Caco-2 (cell line): ENCODE measurements around the gene MSLN. TPM values are rescaled to one million over a fixed set of nuclear protein-coding genes. Genes with fewer than 3 reads are reported as not detected.

Experiments used
- BruUV-seq: library from RNA; stranded (reverse); fragments of 400-500 nt; replicated peaks from 2 replicates; lab custom pipeline; 2021; lab: Mats Ljungman, UMichigan
- CTCF ChIA-PET: fragments of 300-600 bp; sonication (Branson Sonifier 250); formaldehyde crosslinking; loops from one replicate; lab custom pipeline; 2022; ENCODE audit warnings: antibody characterized with exemption; lab: Charles Lee
- POLR2A ChIA-PET: fragments of 300-600 bp; sonication (Branson Sonifier 250); formaldehyde crosslinking; loops from one replicate; lab custom pipeline; 2022; ENCODE audit warnings: antibody characterized with exemption; lab: Charles Lee
- DNase-seq, 2 experiments: peaks; one replicate each; pipeline versions ENCODE4 v3.0.0 to v3.0.0-alpha.2; 2020 to 2022
- H3K27me3 ChIP-seq: replicated peaks from 2 replicates; pipeline ENCODE4 v1.6.0; 2011; ENCODE audit warnings: low read length; ENCODE audit not compliant: control insufficient read depth, insufficient read depth
- H3K36me3 ChIP-seq: 2 replicates; pipeline ENCODE4 v1.5.1; 2011; ENCODE audit warnings: low read length; ENCODE audit not compliant: control insufficient read depth, insufficient read depth
- H3K4me1 ChIP-seq: fragments of 250-450 bp; sonication (Bioruptor Pico); 2 replicates; pipeline ENCODE4 v1.5.1; 2020; ENCODE audit warnings: mild to moderate bottlenecking
- H3K4me3 ChIP-seq: 2 replicates; pipeline ENCODE4 v1.5.1; 2011; ENCODE audit warnings: low read depth, mild to moderate bottlenecking, control low read depth, low read length
- H3K9me3 ChIP-seq: fragments of 250-450 bp; sonication (Bioruptor Pico); 2 replicates; pipeline ENCODE4 v1.5.1; 2020; ENCODE audit warnings: mild to moderate bottlenecking, moderate library complexity
- H3K27ac Mint-ChIP-seq: one replicate; pipeline ENCODE4 v1.8.0; 2022; ENCODE audit warnings: mixed read lengths; ENCODE audit not compliant: unreplicated experiment
- H3K27me3 Mint-ChIP-seq: one replicate; pipeline ENCODE4 v1.8.0; 2022; ENCODE audit warnings: mixed read lengths; ENCODE audit not compliant: insufficient read depth, unreplicated experiment
- H3K36me3 Mint-ChIP-seq: one replicate; pipeline ENCODE4 v1.8.0; 2022; ENCODE audit warnings: mild to moderate bottlenecking, mixed read lengths; ENCODE audit not compliant: insufficient read depth, unreplicated experiment
- H3K4me1 Mint-ChIP-seq: one replicate; pipeline ENCODE4 v1.8.0; 2022; ENCODE audit warnings: low read depth, mixed read lengths; ENCODE audit not compliant: unreplicated experiment
- H3K4me3 Mint-ChIP-seq: one replicate; pipeline ENCODE4 v1.8.0; 2022; ENCODE audit warnings: mild to moderate bottlenecking, moderate library complexity, mixed read lengths; ENCODE audit not compliant: unreplicated experiment
- H3K9me3 Mint-ChIP-seq: one replicate; pipeline ENCODE4 v1.8.0; 2022; ENCODE audit warnings: mixed read lengths; ENCODE audit not compliant: unreplicated experiment
- intact Hi-C: fragments of 100-400 bp; cut with micrococcal nuclease; formaldehyde crosslinking; loops from one replicate; pipeline ENCODE4 v1.10.0; 2022; ENCODE audit not compliant: unreplicated experiment
- total RNA-seq: library from RNA; stranded (reverse); gene quantifications from 2 replicates; pipeline ENCODE4 v1.2.3, GENCODE V29; 2022
- TF ChIP-seq, protein P1 (sequence below), 2 experiments: fragments of 200-600 bp in 1 of 2; IDR thresholded peaks; 1 replicate in 1 of 2; 2 replicates in 1 of 2; pipeline versions ENCODE4 v1.5.1 to v1.8.0; 2011 to 2022; ENCODE audit warnings: antibody characterized with exemption in 1 of 2, control low read depth in 1 of 2, inconsistent platforms in 1 of 2, low read depth in 1 of 2, low read length in 1 of 2, mild to moderate bottlenecking in 1 of 2, moderate library complexity in 1 of 2; ENCODE audit not compliant: insufficient read depth in 1 of 2, severe bottlenecking in 1 of 2, unreplicated experiment in 1 of 2

The MSLN gene
- total RNA-seq, 1 experiment from 2014 or later = 0.36 TPM

DNA sequence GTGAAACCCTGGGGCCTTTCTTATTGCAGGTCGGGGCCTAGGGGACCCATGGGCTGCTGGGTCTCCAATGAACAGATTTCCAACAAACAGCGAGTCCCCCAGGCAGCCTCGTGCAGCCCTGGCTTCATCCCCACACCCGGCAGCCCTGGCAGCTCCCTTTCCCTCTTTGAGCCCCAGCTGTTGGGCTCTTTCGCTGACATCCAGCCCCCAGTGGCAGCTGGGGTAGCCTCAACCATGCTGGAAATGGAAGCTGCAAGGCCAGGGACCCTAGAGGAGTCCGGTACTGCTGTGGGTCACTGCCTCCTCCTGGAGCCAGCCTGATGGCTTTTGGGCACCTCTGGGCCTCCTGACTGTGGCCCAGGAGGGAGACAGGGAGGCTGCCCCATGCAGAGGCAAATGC is 21.7 kb downstream of the MSLN start:
- TF ChIP-seq, protein P1, sequence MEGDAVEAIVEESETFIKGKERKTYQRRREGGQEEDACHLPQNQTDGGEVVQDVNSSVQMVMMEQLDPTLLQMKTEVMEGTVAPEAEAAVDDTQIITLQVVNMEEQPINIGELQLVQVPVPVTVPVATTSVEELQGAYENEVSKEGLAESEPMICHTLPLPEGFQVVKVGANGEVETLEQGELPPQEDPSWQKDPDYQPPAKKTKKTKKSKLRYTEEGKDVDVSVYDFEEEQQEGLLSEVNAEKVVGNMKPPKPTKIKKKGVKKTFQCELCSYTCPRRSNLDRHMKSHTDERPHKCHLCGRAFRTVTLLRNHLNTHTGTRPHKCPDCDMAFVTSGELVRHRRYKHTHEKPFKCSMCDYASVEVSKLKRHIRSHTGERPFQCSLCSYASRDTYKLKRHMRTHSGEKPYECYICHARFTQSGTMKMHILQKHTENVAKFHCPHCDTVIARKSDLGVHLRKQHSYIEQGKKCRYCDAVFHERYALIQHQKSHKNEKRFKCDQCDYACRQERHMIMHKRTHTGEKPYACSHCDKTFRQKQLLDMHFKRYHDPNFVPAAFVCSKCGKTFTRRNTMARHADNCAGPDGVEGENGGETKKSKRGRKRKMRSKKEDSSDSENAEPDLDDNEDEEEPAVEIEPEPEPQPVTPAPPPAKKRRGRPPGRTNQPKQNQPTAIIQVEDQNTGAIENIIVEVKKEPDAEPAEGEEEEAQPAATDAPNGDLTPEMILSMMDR (IDR thresholded peaks at IDR 0.05; ENCODE audit: insufficient read depth in 1 of 2, low read depth in 1 of 2, low read length in 1 of 2, severe bottlenecking in 1 of 2, unreplicated experiment in 1 of 2) = no peak
- intact Hi-C loops = loop anchor here (10.0 kb wide), 1 partner anchor 67 kb away; the partner anchor contains the start of gene METRN
- POLR2A ChIA-PET = no interaction called here
- Histone ChIP-seq H3K4me1 (peaks cover 6% of the 10 kb centered on the region; the same call in 1 of the 2 replicates), H3K9me3 (no peaks in the 10 kb centered on the region), H3K27me3 (no peaks in the 10 kb centered on the region), H3K36me3 (peaks cover 3% of the 10 kb centered on the region; the same call in 1 of the 2 replicates), H3K4me3 (no peak overlapping the region)
- H3K9me3 Mint-ChIP-seq = no peaks in the 10 kb centered on the region
- no peaks in the 10 kb centered on the region for H3K4me1 Mint-ChIP-seq
- BruUV-seq = no TSS peak
- CTCF ChIA-PET = no interaction called here
- no peak for DNase-seq
- H3K27ac Mint-ChIP-seq = no peak overlapping the region
- no peak overlapping the region for H3K4me3 Mint-ChIP-seq
- H3K27me3 Mint-ChIP-seq = no peaks in the 10 kb centered on the region
- peaks cover 19% of the 10 kb centered on the region for H3K36me3 Mint-ChIP-seq

DNA sequence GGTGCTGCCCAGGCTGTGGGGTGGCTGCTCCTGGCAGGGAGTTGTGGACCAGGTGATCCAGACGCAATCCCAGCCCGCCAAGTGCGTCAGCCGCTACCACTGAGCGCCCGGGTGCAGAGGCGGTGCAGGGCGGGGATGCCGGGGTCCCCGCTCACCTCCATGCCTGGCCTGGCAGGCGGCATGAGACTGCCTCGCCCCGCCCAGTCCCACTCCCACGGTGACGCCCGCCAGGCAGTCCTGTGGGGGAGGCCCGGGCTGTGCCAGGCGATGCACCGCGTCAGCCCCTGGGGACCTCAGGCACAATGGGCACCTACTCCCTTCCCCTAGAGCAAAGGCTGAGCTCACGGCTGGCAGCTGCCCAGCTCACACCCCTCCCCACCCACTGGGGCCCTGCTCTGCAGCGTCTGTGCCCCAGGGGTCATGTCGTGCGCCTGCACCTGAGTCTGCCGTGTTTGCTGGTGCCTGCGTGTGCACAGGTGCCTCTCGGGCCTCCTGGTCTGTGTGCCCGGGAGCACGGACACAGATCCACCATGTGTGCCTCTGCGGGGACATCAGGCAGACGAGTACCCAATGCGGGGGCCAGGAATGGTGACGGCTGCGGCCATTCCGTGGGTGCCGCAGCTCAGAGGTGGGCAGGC is 22.4 kb downstream of the MSLN start:
- CTCF ChIA-PET = no interaction called here
- Mint-ChIP-seq H3K27ac (no peak overlapping the region), H3K9me3 (no peaks in the 10 kb centered on the region), H3K4me1 (no peaks in the 10 kb centered on the region), H3K4me3 (no peak overlapping the region), H3K27me3 (no peaks in the 10 kb centered on the region), H3K36me3 (peaks cover 24% of the 10 kb centered on the region)
- TF ChIP-seq, protein P1 (IDR thresholded peaks at IDR 0.05; ENCODE audit: insufficient read depth in 1 of 2, low read depth in 1 of 2, low read length in 1 of 2, severe bottlenecking in 1 of 2, unreplicated experiment in 1 of 2) = no peak
- Histone ChIP-seq H3K4me1 (peaks cover 7% of the 10 kb centered on the region; the same call in 1 of the 2 replicates), H3K36me3 (peaks cover 3% of the 10 kb centered on the region; the same call in 1 of the 2 replicates), H3K4me3 (no peak overlapping the region), H3K9me3 (no peaks in the 10 kb centered on the region), H3K27me3 (no peaks in the 10 kb centered on the region)
- POLR2A ChIA-PET = no interaction called here
- BruUV-seq = no TSS peak
- intact Hi-C loops = loop anchor here (10.0 kb wide), 1 partner anchor 68 kb away; the partner anchor contains the start of gene METRN
- DNase-seq = no peak

GRCh38 chr16:783404-784161 is 23.0 kb downstream of the MSLN start:
- no peak overlapping the region for H3K27ac Mint-ChIP-seq
- POLR2A ChIA-PET = no interaction called here
- H3K4me1 Mint-ChIP-seq = no peaks in the 10 kb centered on the region
- H3K4me3 Mint-ChIP-seq = no peak overlapping the region
- H3K4me1 ChIP-seq = peaks cover 4% of the 10 kb centered on the region; the same call in 1 of the 2 replicates
- H3K36me3 ChIP-seq = peaks cover 3% of the 10 kb centered on the region; the same call in 1 of the 2 replicates
- H3K27me3 ChIP-seq = no peaks in the 10 kb centered on the region
- H3K9me3 Mint-ChIP-seq = no peaks in the 10 kb centered on the region
- H3K36me3 Mint-ChIP-seq = peaks cover 28% of the 10 kb centered on the region
- CTCF ChIA-PET = no interaction called here
- no TSS peak for BruUV-seq
- no peak for DNase-seq
- no peaks in the 10 kb centered on the region for H3K9me3 ChIP-seq
- TF ChIP-seq, protein P1 (IDR thresholded peaks at IDR 0.05; ENCODE audit: insufficient read depth in 1 of 2, low read depth in 1 of 2, low read length in 1 of 2, severe bottlenecking in 1 of 2, unreplicated experiment in 1 of 2) = no peak
- no peak overlapping the region for H3K4me3 ChIP-seq
- no peaks in the 10 kb centered on the region for H3K27me3 Mint-ChIP-seq
- intact Hi-C loops = loop anchor here (10.0 kb wide), 1 partner anchor 69 kb away; the partner anchor contains the start of gene METRN
